Measurements from ENCODE around the gene PEPD. TPM values are rescaled to one million over a fixed set of nuclear protein-coding genes. Genes with fewer than 3 reads are reported as not detected.

PEPD gene
- total RNA-seq, 1 experiment from 2014 or later = 83.1 TPM

GRCh38 chr19:33394723-33395560, 126.6 kb downstream of the PEPD start:
- TF ChIP-seq ZNF121 (CRISPR knock-in tag; IDR thresholded peaks at IDR 0.05) (no peak), FOXJ3 (CRISPR knock-in tag; IDR thresholded peaks at IDR 0.05; ENCODE audit: borderline replicate concordance) (no peak), ARID4B (CRISPR knock-in tag; IDR thresholded peaks at IDR 0.05; ENCODE audit: borderline replicate concordance) (no peak), CTCF (IDR thresholded peaks at IDR 0.05) (no peak), IRF2 (CRISPR knock-in tag; IDR thresholded peaks at IDR 0.05; ENCODE audit: borderline replicate concordance, low read depth) (no peak), ZNF263 (CRISPR knock-in tag; IDR thresholded peaks at IDR 0.05; ENCODE audit: low read depth) (no peak), NFATC4 (CRISPR knock-in tag; IDR thresholded peaks at IDR 0.05) (no peak), USF1 (CRISPR knock-in tag; IDR thresholded peaks at IDR 0.05) (no peak), FOXK1 (CRISPR knock-in tag; IDR thresholded peaks at IDR 0.05) (no peak)
- TF ChIP-seq, protein P1, sequence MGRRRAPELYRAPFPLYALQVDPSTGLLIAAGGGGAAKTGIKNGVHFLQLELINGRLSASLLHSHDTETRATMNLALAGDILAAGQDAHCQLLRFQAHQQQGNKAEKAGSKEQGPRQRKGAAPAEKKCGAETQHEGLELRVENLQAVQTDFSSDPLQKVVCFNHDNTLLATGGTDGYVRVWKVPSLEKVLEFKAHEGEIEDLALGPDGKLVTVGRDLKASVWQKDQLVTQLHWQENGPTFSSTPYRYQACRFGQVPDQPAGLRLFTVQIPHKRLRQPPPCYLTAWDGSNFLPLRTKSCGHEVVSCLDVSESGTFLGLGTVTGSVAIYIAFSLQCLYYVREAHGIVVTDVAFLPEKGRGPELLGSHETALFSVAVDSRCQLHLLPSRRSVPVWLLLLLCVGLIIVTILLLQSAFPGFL (CRISPR knock-in tag; IDR thresholded peaks at IDR 0.05; ENCODE audit: borderline replicate concordance) = no peak
- TF ChIP-seq, protein P2, sequence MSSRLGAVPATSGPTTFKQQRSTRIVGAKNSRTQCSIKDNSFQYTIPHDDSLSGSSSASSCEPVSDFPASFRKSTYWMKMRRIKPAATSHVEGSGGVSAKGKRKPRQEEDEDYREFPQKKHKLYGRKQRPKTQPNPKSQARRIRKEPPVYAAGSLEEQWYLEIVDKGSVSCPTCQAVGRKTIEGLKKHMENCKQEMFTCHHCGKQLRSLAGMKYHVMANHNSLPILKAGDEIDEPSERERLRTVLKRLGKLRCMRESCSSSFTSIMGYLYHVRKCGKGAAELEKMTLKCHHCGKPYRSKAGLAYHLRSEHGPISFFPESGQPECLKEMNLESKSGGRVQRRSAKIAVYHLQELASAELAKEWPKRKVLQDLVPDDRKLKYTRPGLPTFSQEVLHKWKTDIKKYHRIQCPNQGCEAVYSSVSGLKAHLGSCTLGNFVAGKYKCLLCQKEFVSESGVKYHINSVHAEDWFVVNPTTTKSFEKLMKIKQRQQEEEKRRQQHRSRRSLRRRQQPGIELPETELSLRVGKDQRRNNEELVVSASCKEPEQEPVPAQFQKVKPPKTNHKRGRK (CRISPR knock-in tag; IDR thresholded peaks at IDR 0.05; ENCODE audit: borderline replicate concordance) = no peak
- TF ChIP-seq, protein P3, sequence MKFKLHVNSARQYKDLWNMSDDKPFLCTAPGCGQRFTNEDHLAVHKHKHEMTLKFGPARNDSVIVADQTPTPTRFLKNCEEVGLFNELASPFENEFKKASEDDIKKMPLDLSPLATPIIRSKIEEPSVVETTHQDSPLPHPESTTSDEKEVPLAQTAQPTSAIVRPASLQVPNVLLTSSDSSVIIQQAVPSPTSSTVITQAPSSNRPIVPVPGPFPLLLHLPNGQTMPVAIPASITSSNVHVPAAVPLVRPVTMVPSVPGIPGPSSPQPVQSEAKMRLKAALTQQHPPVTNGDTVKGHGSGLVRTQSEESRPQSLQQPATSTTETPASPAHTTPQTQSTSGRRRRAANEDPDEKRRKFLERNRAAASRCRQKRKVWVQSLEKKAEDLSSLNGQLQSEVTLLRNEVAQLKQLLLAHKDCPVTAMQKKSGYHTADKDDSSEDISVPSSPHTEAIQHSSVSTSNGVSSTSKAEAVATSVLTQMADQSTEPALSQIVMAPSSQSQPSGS (CRISPR knock-in tag; IDR thresholded peaks at IDR 0.05; ENCODE audit: borderline replicate concordance, low read depth) = no peak
- TF ChIP-seq, protein P4, sequence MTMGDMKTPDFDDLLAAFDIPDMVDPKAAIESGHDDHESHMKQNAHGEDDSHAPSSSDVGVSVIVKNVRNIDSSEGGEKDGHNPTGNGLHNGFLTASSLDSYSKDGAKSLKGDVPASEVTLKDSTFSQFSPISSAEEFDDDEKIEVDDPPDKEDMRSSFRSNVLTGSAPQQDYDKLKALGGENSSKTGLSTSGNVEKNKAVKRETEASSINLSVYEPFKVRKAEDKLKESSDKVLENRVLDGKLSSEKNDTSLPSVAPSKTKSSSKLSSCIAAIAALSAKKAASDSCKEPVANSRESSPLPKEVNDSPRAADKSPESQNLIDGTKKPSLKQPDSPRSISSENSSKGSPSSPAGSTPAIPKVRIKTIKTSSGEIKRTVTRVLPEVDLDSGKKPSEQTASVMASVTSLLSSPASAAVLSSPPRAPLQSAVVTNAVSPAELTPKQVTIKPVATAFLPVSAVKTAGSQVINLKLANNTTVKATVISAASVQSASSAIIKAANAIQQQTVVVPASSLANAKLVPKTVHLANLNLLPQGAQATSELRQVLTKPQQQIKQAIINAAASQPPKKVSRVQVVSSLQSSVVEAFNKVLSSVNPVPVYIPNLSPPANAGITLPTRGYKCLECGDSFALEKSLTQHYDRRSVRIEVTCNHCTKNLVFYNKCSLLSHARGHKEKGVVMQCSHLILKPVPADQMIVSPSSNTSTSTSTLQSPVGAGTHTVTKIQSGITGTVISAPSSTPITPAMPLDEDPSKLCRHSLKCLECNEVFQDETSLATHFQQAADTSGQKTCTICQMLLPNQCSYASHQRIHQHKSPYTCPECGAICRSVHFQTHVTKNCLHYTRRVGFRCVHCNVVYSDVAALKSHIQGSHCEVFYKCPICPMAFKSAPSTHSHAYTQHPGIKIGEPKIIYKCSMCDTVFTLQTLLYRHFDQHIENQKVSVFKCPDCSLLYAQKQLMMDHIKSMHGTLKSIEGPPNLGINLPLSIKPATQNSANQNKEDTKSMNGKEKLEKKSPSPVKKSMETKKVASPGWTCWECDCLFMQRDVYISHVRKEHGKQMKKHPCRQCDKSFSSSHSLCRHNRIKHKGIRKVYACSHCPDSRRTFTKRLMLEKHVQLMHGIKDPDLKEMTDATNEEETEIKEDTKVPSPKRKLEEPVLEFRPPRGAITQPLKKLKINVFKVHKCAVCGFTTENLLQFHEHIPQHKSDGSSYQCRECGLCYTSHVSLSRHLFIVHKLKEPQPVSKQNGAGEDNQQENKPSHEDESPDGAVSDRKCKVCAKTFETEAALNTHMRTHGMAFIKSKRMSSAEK (CRISPR knock-in tag; IDR thresholded peaks at IDR 0.05; ENCODE audit: borderline replicate concordance) = no peak
- TF ChIP-seq, protein P5, sequence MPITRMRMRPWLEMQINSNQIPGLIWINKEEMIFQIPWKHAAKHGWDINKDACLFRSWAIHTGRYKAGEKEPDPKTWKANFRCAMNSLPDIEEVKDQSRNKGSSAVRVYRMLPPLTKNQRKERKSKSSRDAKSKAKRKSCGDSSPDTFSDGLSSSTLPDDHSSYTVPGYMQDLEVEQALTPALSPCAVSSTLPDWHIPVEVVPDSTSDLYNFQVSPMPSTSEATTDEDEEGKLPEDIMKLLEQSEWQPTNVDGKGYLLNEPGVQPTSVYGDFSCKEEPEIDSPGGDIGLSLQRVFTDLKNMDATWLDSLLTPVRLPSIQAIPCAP (CRISPR knock-in tag; IDR thresholded peaks at IDR 0.05) = no peak
- TF ChIP-seq, protein P6, sequence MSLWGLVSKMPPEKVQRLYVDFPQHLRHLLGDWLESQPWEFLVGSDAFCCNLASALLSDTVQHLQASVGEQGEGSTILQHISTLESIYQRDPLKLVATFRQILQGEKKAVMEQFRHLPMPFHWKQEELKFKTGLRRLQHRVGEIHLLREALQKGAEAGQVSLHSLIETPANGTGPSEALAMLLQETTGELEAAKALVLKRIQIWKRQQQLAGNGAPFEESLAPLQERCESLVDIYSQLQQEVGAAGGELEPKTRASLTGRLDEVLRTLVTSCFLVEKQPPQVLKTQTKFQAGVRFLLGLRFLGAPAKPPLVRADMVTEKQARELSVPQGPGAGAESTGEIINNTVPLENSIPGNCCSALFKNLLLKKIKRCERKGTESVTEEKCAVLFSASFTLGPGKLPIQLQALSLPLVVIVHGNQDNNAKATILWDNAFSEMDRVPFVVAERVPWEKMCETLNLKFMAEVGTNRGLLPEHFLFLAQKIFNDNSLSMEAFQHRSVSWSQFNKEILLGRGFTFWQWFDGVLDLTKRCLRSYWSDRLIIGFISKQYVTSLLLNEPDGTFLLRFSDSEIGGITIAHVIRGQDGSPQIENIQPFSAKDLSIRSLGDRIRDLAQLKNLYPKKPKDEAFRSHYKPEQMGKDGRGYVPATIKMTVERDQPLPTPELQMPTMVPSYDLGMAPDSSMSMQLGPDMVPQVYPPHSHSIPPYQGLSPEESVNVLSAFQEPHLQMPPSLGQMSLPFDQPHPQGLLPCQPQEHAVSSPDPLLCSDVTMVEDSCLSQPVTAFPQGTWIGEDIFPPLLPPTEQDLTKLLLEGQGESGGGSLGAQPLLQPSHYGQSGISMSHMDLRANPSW (CRISPR knock-in tag; conservative IDR thresholded peaks at IDR 0.05; ENCODE audit: low read depth) = no peak
- Mint-ChIP-seq H3K36me3 (no peaks in the 10 kb centered on the region), H3K9me3 (no peaks in the 10 kb centered on the region), H3K4me3 (no peak overlapping the region), H3K4me1 (peaks cover 10% of the 10 kb centered on the region), H3K27ac (peak overlapping the region; percentile 36; the same call in 1 of the 2 replicates), H3K27me3 (ENCODE audit: low read depth) (no peaks in the 10 kb centered on the region)
- CTCF ChIA-PET = interaction anchor here (0.9 to 5.2 kb wide), 7 partner anchors 13 to 383 kb away, joined by 3 to 41 read pairs (median 3); no protein-coding TSS in a partner anchor
- ATAC-seq (no peak), DNase-seq (ENCODE audit: low spot score) (no peak)
- POLR2A ChIA-PET = no interaction called here

Measured in WTC11 (cell line).